ENCODE results near the gene CACNB3. TPM values are rescaled to one million over a fixed set of nuclear protein-coding genes. Genes with fewer than 3 reads are reported as not detected.

Gene CACNB3
- total RNA-seq, 1 donor from 2014 or later, result 40.5 TPM

DNA sequence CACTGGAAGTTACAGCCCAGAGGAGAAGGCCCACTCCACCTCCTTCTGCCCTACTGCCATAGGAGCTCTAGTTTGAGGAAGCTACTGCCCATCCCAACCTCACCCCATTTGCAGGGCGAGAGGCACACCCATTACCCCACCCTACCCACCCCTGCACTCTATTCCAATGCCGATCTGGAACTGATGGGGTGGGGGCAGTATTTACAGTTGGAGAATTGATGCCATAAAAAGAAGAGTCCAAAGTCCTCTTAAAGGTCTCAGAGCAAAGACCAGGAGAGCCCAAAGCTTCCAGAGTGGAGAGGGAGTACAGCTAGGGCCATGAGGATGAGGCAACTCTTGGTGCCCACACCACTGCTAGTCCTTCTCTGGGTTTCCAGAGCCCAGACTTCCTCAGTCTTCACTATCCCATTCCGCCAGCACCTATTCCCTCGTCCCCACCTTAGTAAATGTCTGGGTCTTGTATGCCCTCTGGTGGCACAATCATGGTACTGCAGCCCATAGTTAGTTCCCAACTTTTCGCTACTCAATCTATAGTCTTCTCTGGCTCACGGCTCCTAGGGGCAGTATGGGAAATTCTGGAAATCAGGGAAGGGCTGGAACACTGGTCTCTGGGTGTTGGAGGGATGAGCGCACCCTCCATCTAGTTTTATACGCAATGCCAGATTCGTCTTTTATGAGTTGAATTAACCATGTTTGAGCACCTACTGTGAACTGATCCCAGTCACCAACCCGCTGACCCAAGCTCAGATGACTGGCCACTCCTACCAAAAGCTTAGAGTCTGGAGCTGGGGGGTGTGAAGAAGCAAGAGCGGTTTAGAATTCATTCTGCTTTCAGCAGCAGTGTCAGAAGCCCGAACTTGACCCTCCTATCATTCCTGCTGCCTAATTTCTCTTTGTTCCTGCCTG is 22.5 kb upstream of the CACNB3 start:
- Histone ChIP-seq H3K36me3 (ENCODE audit: insufficient read depth, low read length) (no peaks in the 10 kb centered on the region), H4K20me1 (ENCODE audit: insufficient read depth, low read length) (no peaks in the 10 kb centered on the region), H3K9ac (ENCODE audit: low read length) (no peak overlapping the region), H3K9me3 (ENCODE audit: insufficient read depth, low read depth, low read length) (no peaks in the 10 kb centered on the region), H2AFZ (ENCODE audit: low read depth, low read length) (peak overlapping the region; percentile 60), H3K4me1 (ENCODE audit: insufficient read depth, low read length) (no peaks in the 10 kb centered on the region), H3K79me2 (ENCODE audit: insufficient read depth, low read length) (no peaks in the 10 kb centered on the region), H3K4me2 (ENCODE audit: low read length) (no peak overlapping the region), H3K27me3 (ENCODE audit: insufficient read depth, low read length) (no peaks in the 10 kb centered on the region), H3K27ac (ENCODE audit: low read depth, low read length) (no peak overlapping the region), H3K4me3 (ENCODE audit: insufficient read depth, low read depth, low read length) (no peak overlapping the region)
- FAIRE-seq (peak; percentile 89), DNase-seq (ENCODE audit: low read depth) (peak; percentile 40)
- Mint-ChIP-seq H3K27ac (ENCODE audit: unreplicated experiment) (no peak overlapping the region), H3K4me3 (ENCODE audit: unreplicated experiment) (no peak overlapping the region), H3K4me1 (ENCODE audit: low read depth, unreplicated experiment) (peaks cover 15% of the 10 kb centered on the region), H3K9me3 (ENCODE audit: unreplicated experiment) (no peaks in the 10 kb centered on the region), H3K27me3 (ENCODE audit: low read depth, unreplicated experiment) (peaks cover 9% of the 10 kb centered on the region), H3K36me3 (ENCODE audit: low read depth, unreplicated experiment) (no peaks in the 10 kb centered on the region)
- TF ChIP-seq, protein P1, sequence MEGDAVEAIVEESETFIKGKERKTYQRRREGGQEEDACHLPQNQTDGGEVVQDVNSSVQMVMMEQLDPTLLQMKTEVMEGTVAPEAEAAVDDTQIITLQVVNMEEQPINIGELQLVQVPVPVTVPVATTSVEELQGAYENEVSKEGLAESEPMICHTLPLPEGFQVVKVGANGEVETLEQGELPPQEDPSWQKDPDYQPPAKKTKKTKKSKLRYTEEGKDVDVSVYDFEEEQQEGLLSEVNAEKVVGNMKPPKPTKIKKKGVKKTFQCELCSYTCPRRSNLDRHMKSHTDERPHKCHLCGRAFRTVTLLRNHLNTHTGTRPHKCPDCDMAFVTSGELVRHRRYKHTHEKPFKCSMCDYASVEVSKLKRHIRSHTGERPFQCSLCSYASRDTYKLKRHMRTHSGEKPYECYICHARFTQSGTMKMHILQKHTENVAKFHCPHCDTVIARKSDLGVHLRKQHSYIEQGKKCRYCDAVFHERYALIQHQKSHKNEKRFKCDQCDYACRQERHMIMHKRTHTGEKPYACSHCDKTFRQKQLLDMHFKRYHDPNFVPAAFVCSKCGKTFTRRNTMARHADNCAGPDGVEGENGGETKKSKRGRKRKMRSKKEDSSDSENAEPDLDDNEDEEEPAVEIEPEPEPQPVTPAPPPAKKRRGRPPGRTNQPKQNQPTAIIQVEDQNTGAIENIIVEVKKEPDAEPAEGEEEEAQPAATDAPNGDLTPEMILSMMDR (IDR thresholded peaks at IDR 0.05; ENCODE audit: insufficient read depth, low read depth, low read length), result peak; percentile 98
- no peak for TF ChIP-seq EZH2 (IDR thresholded peaks at IDR 0.05; ENCODE audit: insufficient read depth, low read length)

GRCh38 chr12:48796976-48797375 is 21.3 kb upstream of the CACNB3 start:
- peaks cover 15% of the 10 kb centered on the region for H3K4me1 Mint-ChIP-seq (ENCODE audit: low read depth, unreplicated experiment)
- H4K20me1 ChIP-seq (ENCODE audit: insufficient read depth, low read length), result no peaks in the 10 kb centered on the region
- no peak for FAIRE-seq

More at GRCh38 chr12:48796976-48797375, 21.3 kb upstream of the CACNB3 start:
- H3K4me2 ChIP-seq (ENCODE audit: low read length), result no peak overlapping the region
- H3K36me3 ChIP-seq (ENCODE audit: insufficient read depth, low read length), result no peaks in the 10 kb centered on the region
- Mint-ChIP-seq H3K36me3 (ENCODE audit: low read depth, unreplicated experiment) (no peaks in the 10 kb centered on the region), H3K27ac (ENCODE audit: unreplicated experiment) (no peak overlapping the region), H3K27me3 (ENCODE audit: low read depth, unreplicated experiment) (peaks cover 9% of the 10 kb centered on the region), H3K4me3 (ENCODE audit: unreplicated experiment) (no peak overlapping the region), H3K9me3 (ENCODE audit: unreplicated experiment) (no peaks in the 10 kb centered on the region)
- H3K27me3 ChIP-seq (ENCODE audit: insufficient read depth, low read length), result no peaks in the 10 kb centered on the region
- H3K4me1 ChIP-seq (ENCODE audit: insufficient read depth, low read length), result no peaks in the 10 kb centered on the region
- no peak overlapping the region for H3K4me3 ChIP-seq (ENCODE audit: insufficient read depth, low read depth, low read length)
- TF ChIP-seq, protein P1 (IDR thresholded peaks at IDR 0.05; ENCODE audit: insufficient read depth, low read depth, low read length), result no peak
- TF ChIP-seq EZH2 (IDR thresholded peaks at IDR 0.05; ENCODE audit: insufficient read depth, low read length), result no peak
- H2AFZ ChIP-seq (ENCODE audit: low read depth, low read length), result no peak overlapping the region
- DNase-seq (ENCODE audit: low read depth), result peak; percentile 50
- H3K9ac ChIP-seq (ENCODE audit: low read length), result no peak overlapping the region
- no peaks in the 10 kb centered on the region for H3K79me2 ChIP-seq (ENCODE audit: insufficient read depth, low read length)
- H3K27ac ChIP-seq (ENCODE audit: low read depth, low read length), result no peak overlapping the region
- H3K9me3 ChIP-seq (ENCODE audit: insufficient read depth, low read depth, low read length), result no peaks in the 10 kb centered on the region

Data from astrocyte (in vitro differentiated cells and primary cell).